RWPE2 (cell line): Measurements from ENCODE around the gene R3HDM2.

Experiments
- ATAC-seq: fragments of 200-7000 bp; cut with Tn5 transposase; 3 replicates; pipeline ENCODE4 v1.9.1; 2021; ENCODE audit warnings: low read depth
- DNase-seq: peaks from one replicate; pipeline ENCODE4 v3.0.0-alpha.2; 2020; ENCODE audit warnings: low spot score
- H3K27ac ChIP-seq: fragments of 450-650 bp; 2 replicates; pipeline ENCODE4 v1.5.1; 2017; ENCODE audit warnings: mild to moderate bottlenecking; ENCODE audit not compliant: poor library complexity, severe bottlenecking
- H3K27me3 ChIP-seq: fragments of 250-450 bp; sonication (Bioruptor Pico); 2 replicates; pipeline ENCODE4 v1.5.1; 2021; ENCODE audit warnings: mild to moderate bottlenecking, moderate library complexity; ENCODE audit not compliant: insufficient read depth, poor library complexity, severe bottlenecking
- H3K36me3 ChIP-seq: fragments of 250-450 bp; sonication (Bioruptor Pico); 2 replicates; pipeline ENCODE4 v1.5.1; 2020; ENCODE audit warnings: low read depth, mild to moderate bottlenecking, moderate library complexity
- H3K4me1 ChIP-seq: fragments of 250-450 bp; sonication (Bioruptor Pico); 2 replicates; pipeline ENCODE4 v1.5.1; 2021; ENCODE audit warnings: mild to moderate bottlenecking, moderate library complexity; ENCODE audit not compliant: insufficient read depth, poor library complexity, severe bottlenecking
- H3K4me3 ChIP-seq: fragments of 250-450 bp; sonication (Bioruptor Pico); 2 replicates; pipeline ENCODE4 v1.5.1; 2021; ENCODE audit warnings: mild to moderate bottlenecking, moderate library complexity; ENCODE audit not compliant: severe bottlenecking
- H3K9me3 ChIP-seq: fragments of 250-450 bp; sonication (Bioruptor Pico); 2 replicates; pipeline ENCODE4 v1.5.1; 2021; ENCODE audit warnings: mild to moderate bottlenecking, moderate library complexity; ENCODE audit not compliant: severe bottlenecking
- CTCF ChIP-seq: fragments of 450-650 bp; IDR thresholded peaks from one replicate; pipeline ENCODE4 v1.5.1; 2017; ENCODE audit warnings: mild to moderate bottlenecking, moderate library complexity; ENCODE audit not compliant: poor library complexity, severe bottlenecking

The R3HDM2 gene

GRCh38 chr12:57434517-57435223 is 3.8 kb upstream of the R3HDM2 start, which contains the start of gene INHBC:
INHBC (plus strand) TSS chr12:57434784; CDS start chr12:57434887, 103 bp downstream.
- DNase-seq (no peak), ATAC-seq (no peak)
- Histone ChIP-seq H3K27ac (no peak within 1 kb of the TSS), H3K36me3 (no peaks in the 10 kb centered on the region), H3K27me3 (no peaks in the 10 kb centered on the region), H3K4me1 (peaks cover 4% of the 10 kb centered on the region), H3K4me3 (no peak within 1 kb of the TSS), H3K9me3 (no peaks in the 10 kb centered on the region)
- TF ChIP-seq CTCF, result no peak

- H3K27ac ChIP-seq, result no peak overlapping the region
- H3K4me1 ChIP-seq, result peaks cover 4% of the 10 kb centered on the region
- H3K36me3 ChIP-seq, result no peaks in the 10 kb centered on the region
- ATAC-seq (no peak), DNase-seq (no peak)
- no peaks in the 10 kb centered on the region for H3K9me3 ChIP-seq
- no peak for TF ChIP-seq CTCF
- H3K27me3 ChIP-seq, result no peaks in the 10 kb centered on the region
- no peak overlapping the region for H3K4me3 ChIP-seq
These were observed 2.5 kb upstream of the R3HDM2 start for GRCh38 chr12:57433370-57433769.

- H3K4me3 ChIP-seq, result peak overlapping the region; percentile 68
- H3K27me3 ChIP-seq, result no peaks in the 10 kb centered on the region
- peak overlapping the region; percentile 83 for H3K27ac ChIP-seq
- ATAC-seq (no peak), DNase-seq (no peak)
- H3K4me1 ChIP-seq, result peaks cover 4% of the 10 kb centered on the region
- H3K36me3 ChIP-seq, result no peaks in the 10 kb centered on the region
- TF ChIP-seq CTCF, result no peak
- no peaks in the 10 kb centered on the region for H3K9me3 ChIP-seq
These were observed 878 bp upstream of the R3HDM2 start for GRCh38 chr12:57431654-57432188.

- H3K27me3 ChIP-seq, result no peaks in the 10 kb centered on the region
- TF ChIP-seq CTCF, result no peak
- peak overlapping the region; percentile 68 for H3K4me3 ChIP-seq
- peaks cover 4% of the 10 kb centered on the region for H3K4me1 ChIP-seq
- ATAC-seq, result peak; percentile 53
- peak overlapping the region; percentile 83 for H3K27ac ChIP-seq
- peaks cover 8% of the 10 kb centered on the region; the same call in 1 of the 2 replicates for H3K36me3 ChIP-seq
- no peak for DNase-seq
- H3K9me3 ChIP-seq, result no peaks in the 10 kb centered on the region
These were observed 522 bp downstream of the R3HDM2 start for GRCh38 chr12:57430112-57430930.
